Hematopoietic multipotent progenitor cell treated with erythropoietin and hydrocortisone succinate and interleukin-3 and kit ligand, for 4 days (in vitro differentiated cells): Measurements from ENCODE around the gene ANKRD45.
"Not testable (repeated sequence)": the region's sequence is repeated elsewhere in the genome, so short reads cannot be mapped to it uniquely, and the experiment has no call there.

ENCODE experiments used
- DNase-seq: peaks from one replicate; pipeline ENCODE4 v3.0.0-alpha.2; 2015

Gene ANKRD45

DNA sequence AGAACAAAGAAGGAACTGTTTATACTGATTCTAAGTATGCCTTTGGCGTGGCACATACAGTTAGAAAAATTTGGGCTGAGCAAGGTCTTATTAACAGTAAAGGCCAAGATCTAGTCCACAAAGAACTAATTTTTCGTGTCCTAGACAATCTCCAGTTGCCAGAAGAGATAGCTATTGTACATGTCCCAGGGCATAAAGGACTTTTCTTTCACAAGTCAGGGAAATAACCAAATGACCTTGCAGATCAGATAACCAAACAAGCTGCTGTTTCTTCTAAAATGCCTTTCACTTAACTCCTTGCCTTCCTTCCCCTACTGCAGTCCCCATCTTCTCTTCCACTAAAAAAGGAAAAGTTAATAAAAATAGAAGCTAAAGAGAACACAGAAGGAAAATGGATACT lies 30.5 kb downstream of the ANKRD45 start:
- DNase-seq, result no peak

DNA sequence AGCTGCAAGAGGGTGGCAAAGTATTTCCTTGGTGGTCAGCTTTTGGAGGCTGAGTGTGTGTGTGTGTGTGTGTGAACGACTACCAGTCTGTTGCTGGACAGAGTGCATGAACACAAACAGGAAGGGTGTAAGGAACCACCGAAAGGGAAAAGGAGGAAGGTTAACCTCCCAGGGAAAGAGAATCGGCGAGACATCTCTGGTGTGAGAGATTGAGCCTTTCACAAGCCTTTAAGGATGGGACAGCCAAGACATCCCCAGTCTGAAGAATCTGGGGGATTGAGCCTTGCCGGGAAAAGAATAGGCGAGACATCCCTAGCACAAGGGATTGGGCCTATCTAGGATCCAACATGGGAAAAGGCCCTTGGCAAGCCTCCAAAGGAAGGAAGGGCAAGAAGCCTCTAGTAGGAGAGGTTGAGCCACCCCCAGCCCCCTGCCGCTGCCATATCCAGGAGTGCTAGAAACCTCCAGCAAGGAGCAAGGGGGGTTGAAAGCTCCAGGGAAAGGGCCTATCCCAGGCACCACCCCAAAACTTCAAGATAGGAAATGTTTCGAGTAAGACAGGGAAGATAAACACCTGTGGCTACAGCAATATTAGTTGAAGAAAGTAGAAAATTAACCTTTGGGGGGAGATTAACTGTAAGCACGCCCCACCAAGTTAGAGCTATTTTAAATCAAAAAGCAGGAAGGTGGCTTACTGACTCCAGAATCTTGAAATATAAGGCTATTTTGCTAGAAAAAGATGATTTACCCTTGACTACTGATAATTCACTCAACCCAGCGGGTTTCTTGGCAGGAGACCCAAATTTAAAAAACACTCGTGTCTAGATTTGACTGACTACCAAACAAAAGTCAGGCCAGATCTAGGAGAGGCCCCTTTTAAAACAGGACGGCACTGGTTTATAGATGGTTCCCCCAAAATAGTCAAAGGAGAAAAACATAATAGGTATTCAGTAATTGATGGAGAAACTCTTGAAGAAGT lies 31.3 kb downstream of the ANKRD45 start:
- no peak for DNase-seq

GRCh38 chr1:173637236-173638042 lies 32.2 kb downstream of the ANKRD45 start:
- not testable (repeated sequence) for DNase-seq

- DNase-seq, result no peak
Observed at GRCh38 chr1:173635116-173635515, 34.5 kb downstream of the ANKRD45 start, which contains the start of gene TEX50. TSS of gene TEX50 (plus strand) at chr1:173635338. CDS start at chr1:173635522, 184 bp downstream.

DNA sequence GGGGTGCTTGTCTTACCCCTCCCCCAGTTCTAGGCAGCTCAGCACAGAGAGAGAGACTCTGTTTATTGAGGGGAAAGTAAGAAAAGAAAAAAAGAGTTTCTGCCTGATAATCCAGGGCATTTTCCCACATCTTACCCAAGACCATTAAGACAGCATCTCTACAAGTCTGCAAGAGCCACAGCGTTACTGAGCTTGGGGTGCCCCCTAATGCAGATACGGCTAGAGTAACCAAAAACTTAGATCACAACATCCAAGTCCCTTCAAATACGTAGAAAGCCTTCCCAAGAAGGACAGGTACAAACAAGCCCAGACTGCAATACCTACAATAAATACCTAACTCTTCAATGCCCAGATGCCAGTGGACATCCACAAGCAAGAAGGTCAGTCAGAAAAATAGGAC lies 40.8 kb downstream of the ANKRD45 start:
- DNase-seq, result peak; percentile 10

DNA sequence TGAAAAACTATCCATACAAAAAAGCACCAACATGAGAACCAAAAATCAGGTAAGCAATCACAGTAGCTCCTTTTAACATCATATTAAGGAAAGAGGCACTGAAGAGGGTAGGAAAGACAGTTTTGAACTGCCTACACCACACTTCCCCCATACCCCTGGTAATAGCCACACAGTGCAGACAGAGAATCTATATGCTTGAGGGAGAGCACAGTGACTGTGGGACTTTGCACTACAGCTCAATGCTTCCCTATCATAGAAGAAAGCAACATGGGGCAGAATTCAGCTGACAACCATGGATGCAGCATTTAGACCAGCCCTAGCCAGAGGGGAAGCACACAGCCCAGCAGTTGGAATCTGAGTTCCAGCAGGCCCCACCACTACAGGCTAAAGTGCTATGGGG lies 42.4 kb downstream of the ANKRD45 start:
- no peak for DNase-seq

GRCh38 chr1:173616859-173617258 lies 52.8 kb downstream of the ANKRD45 start:
- no peak for DNase-seq

DNA sequence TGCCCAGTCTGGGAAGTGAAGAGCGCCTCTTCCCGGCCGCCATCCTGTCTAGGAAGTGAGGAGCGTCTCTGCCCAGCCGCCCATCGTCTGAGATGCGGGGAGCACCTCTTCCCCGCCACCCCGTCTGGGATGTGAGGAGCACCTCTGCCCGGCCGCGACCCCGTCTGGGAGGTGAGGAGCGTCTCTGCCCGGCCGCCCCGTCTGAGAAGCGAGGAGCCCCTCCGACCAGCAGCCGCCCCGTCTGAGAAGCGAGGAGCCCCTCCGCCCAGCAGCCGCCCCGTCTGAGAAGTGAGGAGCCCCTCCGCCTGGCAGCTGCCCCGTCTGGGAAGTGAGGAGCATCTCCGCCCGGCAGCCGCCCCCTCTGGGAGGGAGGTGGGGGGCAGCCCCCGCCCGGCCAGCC lies 56.6 kb downstream of the ANKRD45 start:
- DNase-seq, result not testable (repeated sequence)

DNA sequence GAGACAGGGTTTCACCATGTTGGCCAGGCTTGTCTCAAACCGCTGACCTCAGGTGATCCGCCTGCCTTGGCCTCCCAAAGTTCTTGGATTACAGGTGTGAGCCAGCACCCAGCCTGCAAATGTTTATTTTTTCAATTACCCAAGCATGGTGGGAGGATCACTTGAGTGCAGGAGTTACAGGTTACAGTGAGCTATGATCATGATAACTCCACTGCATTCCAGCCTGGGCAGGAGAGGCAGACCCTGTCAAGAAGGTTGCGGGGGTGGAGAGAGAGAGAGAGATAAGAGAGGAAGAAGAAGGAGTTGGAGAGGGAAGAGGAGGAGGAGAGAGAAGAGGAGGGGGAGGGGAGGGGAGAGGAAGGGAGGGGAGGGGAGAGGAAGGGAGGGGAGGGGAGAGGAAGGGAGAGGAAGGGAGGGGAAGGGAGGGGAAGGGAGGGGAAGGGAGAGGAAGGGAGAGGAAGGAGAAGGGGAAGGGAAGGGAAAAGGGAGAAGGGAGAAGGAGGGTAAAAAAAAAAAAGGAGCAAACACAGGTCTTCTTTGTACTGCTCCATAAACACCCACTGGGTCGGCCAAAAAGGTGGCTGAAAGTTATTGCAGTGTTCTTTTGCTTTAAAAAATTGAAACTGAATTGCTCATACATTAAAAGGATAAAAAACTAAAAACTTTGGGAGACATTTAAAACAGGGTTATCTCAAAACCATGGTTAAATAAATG lies 61.0 kb downstream of the ANKRD45 start:
- no peak for DNase-seq

- peak; percentile 33 for DNase-seq
Observed at GRCh38 chr1:173603056-173603591, 66.5 kb downstream of the ANKRD45 start, which contains the start of gene SLC9C2. TSS of gene SLC9C2 (minus strand) at chr1:173603072. CDS start at chr1:173601776, 1,296 bp downstream.

DNA sequence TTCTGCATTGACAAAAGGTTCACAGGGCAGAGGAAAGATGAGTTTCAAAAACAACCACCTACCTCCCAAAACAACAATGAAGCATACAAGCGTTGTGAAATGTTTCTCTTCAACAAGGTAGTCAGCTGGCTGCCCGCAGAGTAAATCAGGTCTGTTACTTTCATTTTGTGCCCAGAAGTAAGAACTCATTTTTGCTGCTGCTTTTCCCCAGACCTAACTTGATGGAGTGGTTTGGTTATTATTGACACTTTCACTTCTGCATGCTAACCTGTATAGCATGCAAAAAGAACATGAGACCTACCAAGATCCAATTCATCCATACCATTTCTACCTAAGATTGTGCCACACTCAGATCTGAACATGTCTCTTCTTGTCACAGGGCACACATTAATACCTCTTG lies 68.1 kb downstream of the ANKRD45 start:
- no peak for DNase-seq

- DNase-seq, result no peak
Observed at GRCh38 chr1:173596097-173596825, 73.4 kb downstream of the ANKRD45 start.

- DNase-seq, result not testable (repeated sequence)
Observed at GRCh38 chr1:173591138-173591537, 78.5 kb downstream of the ANKRD45 start.

DNA sequence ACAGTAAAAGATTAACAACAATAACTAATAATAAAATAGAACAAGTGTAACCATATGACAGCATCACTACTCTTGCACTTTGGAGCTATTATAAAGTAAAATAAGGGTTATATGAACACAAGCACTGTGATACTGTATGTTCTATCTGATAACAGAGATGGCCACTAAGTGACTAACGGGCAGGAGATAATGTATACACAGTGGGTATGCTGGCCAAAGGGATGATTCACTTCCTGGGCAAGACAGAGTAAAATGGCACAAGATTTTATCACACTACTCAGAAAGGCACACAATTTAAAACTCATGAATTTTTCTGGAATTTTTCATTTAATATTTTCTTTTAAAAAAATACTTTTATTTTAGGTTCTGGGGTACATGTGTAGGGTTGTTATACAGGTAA lies 79.1 kb downstream of the ANKRD45 start:
- DNase-seq, result peak; percentile 76

DNA sequence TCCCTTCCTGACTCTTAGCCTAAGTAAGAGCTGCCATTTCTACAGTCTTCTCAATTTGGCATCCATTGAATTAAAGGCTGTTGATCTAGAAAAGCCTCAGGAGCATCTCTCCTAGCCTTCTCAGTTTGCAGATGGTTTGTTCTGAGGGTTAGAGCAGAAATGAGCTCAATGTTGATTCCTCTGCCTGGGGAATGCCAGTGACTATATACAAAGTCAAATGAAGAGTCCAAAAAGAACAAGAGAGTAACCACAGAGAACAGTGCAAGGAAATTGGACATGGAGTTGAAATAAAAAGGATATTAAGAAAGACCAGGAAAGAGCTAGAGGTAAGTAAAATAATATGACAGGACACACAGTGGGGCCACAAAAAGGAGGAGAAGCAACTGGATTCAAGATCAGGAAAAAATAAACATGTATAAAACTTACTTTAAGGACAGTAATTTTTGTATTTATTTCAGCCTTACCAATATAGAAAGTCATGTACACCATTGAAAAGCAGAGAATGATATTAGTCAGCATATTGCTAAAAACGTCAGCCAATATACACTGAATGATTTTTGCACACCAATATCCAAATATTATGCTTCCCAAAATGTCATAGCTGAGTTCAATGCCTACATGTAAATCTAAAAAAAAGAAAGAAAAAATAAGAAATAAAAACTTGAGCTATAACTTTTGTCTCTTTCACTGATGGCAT lies 88.1 kb downstream of the ANKRD45 start:
- no peak for DNase-seq

DNA sequence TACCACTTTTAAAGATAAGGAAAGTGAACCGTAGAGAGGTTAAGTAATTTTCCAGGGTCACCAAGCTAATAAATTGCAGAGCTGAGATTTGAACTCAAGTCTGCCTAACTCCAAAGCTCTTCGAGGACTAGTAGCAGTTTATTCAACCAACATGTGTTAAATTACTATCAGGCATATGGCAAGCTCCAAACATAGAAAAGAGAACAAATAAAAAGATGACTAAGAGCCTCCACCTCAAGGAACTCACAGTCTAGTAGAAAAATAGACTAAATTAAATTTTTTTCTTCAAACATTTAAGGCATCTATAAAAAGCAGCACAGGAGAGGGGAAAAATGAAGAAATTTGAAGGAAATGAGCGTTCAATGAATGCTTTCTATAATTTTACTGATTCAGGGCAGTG lies 89.0 kb downstream of the ANKRD45 start:
- no peak for DNase-seq

- DNase-seq, result peak; percentile 72
Observed at GRCh38 chr1:173580071-173580470, 89.6 kb downstream of the ANKRD45 start.

DNA sequence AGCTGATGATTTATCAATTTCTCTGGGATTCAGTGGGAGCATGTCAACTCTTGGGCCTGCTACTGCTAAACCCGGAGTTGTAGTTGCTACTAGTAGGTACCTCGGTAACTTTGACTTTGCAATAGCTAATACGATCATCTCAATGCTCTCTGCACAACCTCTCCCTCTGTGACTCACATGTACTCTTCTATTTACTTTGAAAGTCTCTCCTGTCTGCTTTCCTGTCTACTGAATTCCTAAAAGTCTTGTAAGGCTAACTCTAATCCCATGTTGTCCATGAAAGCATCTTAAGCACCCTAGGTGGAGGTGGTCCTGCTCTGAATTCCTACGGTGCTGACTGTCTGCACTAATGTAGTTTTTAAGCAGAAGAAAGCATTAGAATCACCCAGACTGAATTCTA lies 96.1 kb downstream of the ANKRD45 start:
- no peak for DNase-seq

DNA sequence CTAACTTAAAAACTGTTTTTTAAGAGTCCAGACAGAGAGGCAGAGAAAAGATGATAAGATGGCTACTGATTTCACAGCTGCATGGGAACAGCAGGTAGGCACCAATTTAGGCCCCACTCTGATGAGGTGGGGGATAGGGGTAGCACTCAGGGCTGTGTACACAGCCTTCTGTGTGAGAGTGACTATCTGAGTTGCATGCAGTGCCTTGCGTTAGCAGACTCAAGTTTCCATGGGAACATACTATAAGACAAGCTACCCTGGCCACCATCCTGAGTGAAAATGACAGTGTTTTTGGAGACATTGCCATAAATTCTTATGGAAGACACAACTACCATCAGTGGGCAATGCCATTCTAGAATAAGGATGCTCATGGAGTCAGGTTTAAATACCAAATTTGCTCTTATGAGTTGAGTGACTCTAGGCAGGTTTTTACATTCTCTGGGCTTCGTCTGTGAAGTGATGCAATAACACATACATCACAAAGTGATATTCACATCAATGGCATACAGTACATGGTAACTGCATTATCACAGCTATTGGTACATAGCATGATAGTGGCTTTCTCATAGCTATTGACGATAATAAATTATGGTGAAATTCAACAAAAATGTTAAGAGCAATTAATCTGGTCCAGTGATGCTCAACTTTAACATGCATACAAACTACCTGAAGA lies 97.3 kb downstream of the ANKRD45 start:
- DNase-seq, result no peak

DNA sequence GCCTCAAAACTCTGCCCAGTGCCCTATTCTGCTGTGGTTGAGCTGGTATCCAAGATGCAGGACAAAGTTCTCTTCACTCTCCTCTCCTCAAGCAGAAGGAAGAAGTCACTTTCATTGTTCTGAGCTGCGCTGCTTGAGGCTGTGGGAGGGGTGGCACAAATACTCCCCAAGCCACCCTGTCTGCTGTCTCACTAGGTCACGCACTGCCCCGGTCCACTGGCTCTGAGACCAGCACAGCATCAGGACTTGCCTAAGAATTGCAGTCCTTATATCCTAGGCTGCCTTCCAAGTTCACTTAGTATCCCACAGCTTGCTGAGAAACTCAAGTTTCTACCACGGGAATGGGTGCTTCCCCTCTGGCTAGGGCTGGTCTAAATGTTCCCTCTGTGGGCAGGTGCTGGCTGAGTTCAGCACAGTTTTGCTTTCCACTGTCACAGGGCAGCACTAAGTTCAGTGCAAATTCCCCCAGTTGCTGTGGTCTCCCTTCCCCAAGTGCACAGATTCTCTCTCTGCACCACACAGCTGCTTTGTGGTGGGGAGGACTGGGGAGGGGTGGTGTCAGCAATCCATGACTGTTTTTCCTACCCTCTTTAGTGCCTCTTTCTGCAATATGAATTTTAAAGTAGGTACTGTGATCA lies 99.2 kb downstream of the ANKRD45 start:
- DNase-seq, result no peak
